HG02884 (cell line): Measurements from ENCODE around the gene WNT5A.

Experiments
- ATAC-seq: cut with Tn5 transposase; IDR thresholded peaks from one replicate; pipeline ENCODE4 v1.9.1; 2021; ENCODE audit warnings: mild to moderate bottlenecking, moderate library complexity; ENCODE audit not compliant: unreplicated experiment

Gene WNT5A

DNA sequence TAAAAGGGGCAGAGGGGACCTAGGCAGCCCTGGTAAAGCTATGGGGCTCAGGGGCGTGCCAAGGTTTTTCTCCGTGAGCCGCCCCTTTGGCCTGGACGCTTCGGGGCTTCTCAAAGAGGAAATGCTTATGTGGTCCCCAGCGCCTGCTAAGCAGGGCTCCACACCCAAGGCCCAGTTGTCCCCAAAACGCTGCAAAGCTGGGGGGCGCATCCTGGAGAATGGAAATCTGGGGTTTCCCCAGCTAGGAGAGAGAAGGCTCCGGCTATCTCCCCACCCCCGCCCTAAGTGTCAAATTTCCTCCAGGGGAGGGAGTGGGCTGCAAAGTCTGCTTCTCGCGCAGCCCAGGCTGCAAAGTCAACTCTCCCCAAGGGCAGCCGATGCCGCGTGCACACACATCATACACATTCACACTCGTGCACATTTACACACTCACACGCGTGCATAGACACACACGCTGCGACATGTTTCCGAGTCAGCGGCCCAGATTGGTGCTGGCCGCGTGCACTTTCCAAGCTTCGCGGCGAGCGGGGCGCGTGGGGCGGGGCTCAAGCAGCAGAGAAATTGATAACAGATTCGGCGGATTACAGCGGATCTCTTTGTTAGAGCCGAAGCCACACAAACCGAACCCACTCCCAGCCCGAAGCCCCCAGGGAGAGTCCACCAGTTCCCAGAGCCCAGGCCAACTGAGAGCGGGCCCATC lies 4.5 kb downstream of the WNT5A start:
- ATAC-seq = no peak

DNA sequence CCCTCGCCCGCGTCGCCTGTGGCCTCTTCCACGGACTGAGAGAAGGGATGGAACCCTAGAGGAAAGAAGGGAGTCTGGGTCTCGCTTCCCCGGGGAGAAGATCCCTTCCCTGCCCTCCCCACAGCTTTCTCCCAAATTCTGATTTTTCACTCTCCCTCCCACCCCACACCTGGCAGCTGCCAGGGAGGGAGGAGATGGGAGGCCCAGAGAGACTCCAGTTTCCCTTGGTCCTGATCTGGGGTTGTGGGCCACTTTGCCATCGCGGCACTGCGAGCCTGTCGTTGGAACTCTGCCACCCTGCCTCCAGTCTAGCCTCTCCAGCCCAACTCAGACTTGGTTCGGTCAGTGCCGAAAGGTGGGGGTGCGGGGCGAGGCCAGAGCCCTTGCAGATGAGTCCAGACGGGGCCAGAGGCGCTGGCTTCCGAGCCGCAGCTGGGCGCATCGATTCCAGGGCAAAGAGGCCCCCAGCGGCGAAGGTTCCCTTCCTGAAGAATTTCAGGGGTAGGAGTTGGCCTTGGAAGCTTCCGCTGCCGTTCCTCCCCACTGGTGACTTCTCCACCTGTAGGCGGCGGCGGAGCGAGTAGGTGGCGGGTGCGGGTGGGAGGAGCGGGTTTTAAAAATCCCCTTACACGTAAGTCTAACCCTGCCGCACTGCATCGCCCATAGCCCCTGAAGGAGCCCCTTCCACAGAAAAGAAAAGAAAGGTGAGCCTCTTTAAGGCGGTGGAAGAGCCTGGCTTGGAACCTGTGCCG lies 5.2 kb downstream of the WNT5A start:
- no peak for ATAC-seq

DNA sequence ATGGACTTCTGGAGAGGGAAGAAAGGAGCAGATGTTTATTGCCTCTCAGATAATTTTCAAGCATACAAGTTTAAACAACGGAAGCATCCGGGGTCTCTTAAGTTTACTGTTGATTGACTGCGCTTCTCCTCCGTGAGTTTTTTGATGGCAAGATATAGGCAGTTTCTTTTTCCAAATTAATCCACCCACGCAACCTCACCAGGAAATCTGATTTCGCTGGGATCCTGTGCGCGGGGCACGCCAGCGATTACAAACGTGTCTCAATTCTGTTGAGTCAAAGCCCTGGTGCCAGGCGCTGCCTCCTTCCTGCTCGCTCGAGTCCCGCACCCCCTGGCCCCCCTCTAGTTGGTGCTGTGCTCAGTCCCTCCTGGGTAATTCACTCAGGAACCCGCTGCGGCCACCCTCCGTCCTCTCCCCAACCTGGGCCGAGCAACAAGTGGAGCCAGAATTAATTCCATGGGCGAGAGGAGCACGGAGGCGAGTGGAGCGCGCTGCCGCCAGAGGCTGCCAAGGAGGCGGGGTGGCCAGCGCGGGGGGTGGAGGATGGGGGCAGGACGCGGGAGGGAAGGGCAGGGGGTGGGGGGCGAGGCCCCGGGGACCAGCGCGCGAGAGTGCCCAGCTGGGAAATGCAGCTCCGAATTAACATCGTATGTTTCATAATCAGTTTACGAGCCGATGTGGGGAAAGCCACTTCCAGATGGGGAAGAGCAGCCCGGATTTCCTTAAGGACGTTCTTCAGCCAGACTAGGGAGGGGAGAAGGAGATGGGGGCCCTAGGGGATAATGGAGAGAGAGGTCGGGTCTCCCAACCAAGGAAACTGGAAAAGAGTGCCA lies 6.0 kb downstream of the WNT5A start:
- ATAC-seq = no peak

DNA sequence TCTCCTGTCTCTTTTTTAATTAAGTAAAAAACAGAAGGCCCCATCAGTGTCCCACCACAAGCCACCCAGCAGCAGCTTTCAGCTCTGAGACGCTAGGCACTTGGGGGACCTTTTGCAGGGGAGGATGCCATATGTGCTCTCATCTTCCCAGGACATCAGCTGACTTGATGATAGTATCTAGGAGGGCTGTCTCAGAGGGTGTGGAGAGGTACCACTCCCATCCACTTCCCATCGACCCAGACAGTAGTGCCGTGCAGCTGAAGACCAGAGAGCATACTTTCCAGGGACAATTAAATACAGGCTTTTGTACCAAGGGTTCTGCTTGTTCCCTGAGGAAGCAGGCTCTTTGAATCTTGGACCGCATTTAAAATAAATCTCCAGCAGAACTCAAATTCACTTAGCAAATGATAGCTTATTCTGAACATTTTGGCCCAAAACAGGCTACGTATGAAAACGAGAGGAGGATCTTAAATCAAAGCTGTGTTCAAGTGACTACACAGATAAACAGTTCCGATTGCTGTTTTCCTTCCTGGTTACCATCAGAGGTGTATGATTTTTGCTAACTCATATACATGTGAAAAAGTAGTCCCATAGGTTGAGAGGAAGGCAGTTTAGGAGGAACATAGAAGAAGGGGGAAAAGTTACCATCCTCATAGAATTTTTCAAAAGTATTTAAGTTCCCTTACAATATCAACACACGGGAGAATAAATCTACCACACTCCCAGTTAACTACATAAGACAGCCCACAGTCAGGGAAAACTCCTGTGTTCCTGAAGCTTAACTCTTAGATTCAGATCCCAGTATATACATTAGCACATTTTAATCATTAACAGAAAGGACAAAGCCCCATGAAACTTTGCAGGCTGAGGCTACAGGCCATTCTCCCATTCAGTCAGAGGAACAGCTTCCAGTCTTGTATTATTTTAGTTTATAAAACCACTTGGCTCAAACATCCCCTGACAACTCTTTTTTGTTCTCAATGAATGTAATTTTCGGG lies 9.5 kb downstream of the WNT5A start:
- ATAC-seq = no peak

- ATAC-seq = no peak
Measured at GRCh38 chr3:55476515-55476914, 10.6 kb downstream of the WNT5A start.

- ATAC-seq = no peak
Measured at GRCh38 chr3:55474213-55474632, 12.9 kb downstream of the WNT5A start.

GRCh38 chr3:55473788-55474187 lies 13.3 kb downstream of the WNT5A start:
- no peak for ATAC-seq

- ATAC-seq = no peak
Measured at GRCh38 chr3:55471522-55472280, 15.4 kb downstream of the WNT5A start.

GRCh38 chr3:55471084-55471483 lies 16.0 kb downstream of the WNT5A start:
- no peak for ATAC-seq

- ATAC-seq = no peak
Measured at GRCh38 chr3:55469957-55470526, 17.1 kb downstream of the WNT5A start.

DNA sequence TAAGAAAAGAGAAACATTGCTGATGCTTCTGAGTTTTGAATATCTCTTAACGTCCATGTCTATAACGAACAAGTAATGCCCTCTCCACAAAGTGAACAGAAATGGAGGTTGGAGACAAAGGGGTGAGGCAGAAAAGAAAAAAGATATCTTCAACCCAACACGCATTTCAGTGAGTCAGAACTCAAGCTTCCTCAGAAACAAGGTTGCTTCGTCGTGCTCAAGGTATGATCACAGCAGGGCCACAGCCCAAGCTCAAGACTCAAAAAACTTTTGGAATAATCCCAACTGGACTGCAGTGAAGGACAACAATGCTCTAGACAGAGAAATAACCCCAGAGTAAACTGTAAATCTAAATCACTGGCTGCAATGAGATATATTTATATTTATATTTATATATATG lies 18.9 kb downstream of the WNT5A start:
- ATAC-seq = no peak

- no peak for ATAC-seq
Measured at GRCh38 chr3:55467099-55467498, 20.0 kb downstream of the WNT5A start.

- ATAC-seq = no peak
Measured at GRCh38 chr3:55466526-55466925, 20.6 kb downstream of the WNT5A start.

- ATAC-seq = no peak
Measured at GRCh38 chr3:55461896-55462295, 25.2 kb downstream of the WNT5A start.

DNA sequence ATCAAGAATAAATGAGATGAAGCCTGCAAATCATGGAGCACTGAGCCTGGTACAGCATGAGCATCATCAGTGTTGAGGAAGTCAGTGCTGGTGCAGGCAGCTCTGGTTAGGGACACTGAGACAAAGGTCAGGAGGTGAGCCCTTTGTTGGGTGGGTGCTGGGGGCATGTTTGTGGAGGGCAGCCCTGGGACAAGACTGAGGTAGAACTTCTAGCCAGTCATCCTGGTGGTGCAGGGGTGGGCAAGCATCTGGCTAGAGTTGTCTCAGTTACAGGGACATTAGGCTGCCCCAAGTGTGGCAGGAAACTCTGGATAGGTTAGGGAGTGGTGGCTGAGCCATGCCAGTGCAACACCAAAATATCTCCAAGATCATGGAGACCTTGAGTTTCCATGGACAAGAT lies 27.3 kb downstream of the WNT5A start:
- ATAC-seq = no peak

DNA sequence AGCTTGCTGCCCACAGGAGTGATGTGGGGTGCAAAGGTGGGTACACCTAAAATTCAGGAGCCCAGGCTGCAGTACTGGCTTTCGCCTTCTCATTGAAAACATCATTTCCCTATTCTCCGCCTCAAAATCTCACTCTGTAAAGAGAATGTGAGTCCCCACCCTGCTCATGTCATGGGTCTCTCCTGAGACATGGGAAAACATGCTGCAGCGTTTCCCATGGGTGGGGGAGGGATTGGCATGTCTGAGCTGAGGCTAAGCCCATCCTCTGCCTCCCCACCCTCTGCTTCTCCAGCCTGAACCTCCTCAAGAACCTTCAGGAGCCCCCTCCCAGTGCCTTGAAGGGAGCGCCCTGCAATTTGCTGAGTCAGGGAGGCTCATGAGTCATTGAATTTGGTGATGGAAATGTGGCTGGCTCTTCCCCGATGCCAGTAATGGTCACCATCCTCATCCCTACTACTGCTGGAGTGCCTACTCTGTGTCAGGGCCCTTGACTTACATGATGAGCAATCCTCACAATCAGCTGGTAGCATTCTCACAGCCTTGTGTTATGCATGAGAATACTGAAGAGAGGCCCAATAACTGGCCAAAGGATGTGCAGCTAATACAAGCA lies 28.8 kb downstream of the WNT5A start:
- ATAC-seq = no peak

- no peak for ATAC-seq
Measured at GRCh38 chr3:55455915-55456314, 31.2 kb downstream of the WNT5A start.

- ATAC-seq = no peak
Measured at GRCh38 chr3:55454611-55455010, 32.5 kb downstream of the WNT5A start.
